Measurements from ENCODE around the gene OBSCN.

Gene OBSCN

DNA sequence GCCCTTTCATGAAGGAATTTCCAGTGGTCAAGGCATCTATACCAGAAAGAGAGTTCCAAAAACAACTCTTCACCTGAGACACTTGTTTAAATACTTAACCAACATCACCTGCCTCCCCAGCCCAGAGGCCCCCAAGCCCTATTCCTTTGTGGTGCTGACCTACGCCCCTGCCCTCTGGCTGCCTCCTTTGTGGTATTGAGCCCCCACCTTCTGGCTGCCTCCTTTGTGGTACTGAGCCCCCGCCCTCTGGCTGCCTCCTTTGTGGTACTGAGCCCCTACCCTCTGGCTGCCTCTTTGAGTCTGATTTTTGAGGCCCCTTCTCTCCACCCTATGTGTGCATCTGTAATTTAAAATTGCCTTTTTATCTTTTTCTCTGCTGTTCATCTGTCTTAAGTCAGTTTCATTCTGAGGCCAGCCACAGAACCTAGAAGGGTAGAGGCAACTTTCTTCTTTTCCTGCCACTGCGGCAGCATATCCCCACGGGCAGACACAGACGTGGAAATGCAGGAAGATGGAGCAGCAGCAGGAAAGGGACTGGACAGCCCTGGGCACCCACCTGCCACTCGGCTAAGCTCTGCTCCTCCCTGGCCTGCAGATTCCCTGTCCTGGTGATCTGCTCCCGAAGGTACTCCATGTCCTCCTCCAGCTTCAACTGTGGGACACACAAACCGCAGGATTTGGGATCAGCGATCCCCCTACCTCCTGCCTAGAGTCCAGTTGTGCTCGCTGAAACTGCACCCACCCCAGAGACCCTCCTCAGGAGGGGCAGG, 205.6 kb downstream of the OBSCN start:
- DNase-seq (ENCODE audit: extremely low read depth, low read depth) = no peak
- TF ChIP-seq, protein P1, sequence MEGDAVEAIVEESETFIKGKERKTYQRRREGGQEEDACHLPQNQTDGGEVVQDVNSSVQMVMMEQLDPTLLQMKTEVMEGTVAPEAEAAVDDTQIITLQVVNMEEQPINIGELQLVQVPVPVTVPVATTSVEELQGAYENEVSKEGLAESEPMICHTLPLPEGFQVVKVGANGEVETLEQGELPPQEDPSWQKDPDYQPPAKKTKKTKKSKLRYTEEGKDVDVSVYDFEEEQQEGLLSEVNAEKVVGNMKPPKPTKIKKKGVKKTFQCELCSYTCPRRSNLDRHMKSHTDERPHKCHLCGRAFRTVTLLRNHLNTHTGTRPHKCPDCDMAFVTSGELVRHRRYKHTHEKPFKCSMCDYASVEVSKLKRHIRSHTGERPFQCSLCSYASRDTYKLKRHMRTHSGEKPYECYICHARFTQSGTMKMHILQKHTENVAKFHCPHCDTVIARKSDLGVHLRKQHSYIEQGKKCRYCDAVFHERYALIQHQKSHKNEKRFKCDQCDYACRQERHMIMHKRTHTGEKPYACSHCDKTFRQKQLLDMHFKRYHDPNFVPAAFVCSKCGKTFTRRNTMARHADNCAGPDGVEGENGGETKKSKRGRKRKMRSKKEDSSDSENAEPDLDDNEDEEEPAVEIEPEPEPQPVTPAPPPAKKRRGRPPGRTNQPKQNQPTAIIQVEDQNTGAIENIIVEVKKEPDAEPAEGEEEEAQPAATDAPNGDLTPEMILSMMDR (IDR thresholded peaks at IDR 0.05; ENCODE audit: low read depth, low read length) = no peak

GRCh38 chr1:228414511-228415211, 206.8 kb downstream of the OBSCN start:
- DNase-seq (ENCODE audit: extremely low read depth, low read depth) = no peak

GRCh38 chr1:228415221-228415620, 207.4 kb downstream of the OBSCN start:
- TF ChIP-seq, protein P1 (IDR thresholded peaks at IDR 0.05; ENCODE audit: low read depth, low read length) = no peak

More at GRCh38 chr1:228414511-228415211, 206.8 kb downstream of the OBSCN start:
- TF ChIP-seq, protein P1 (IDR thresholded peaks at IDR 0.05; ENCODE audit: low read depth, low read length) = no peak

GRCh38 chr1:228415853-228416216, 208.0 kb downstream of the OBSCN start:
- DNase-seq (ENCODE audit: extremely low read depth, low read depth) = no peak
- TF ChIP-seq, protein P1 (IDR thresholded peaks at IDR 0.05; ENCODE audit: low read depth, low read length) = no peak

More at GRCh38 chr1:228415221-228415620, 207.4 kb downstream of the OBSCN start:
- DNase-seq (ENCODE audit: extremely low read depth, low read depth) = no peak

- DNase-seq (ENCODE audit: extremely low read depth, low read depth) = no peak
Observed at GRCh38 chr1:228416217-228416933, 208.5 kb downstream of the OBSCN start, which contains the start of gene TRIM17. TSS of gene TRIM17 (minus strand) at chr1:228416861. CDS start at chr1:228415072, 1,789 bp downstream.

DNA sequence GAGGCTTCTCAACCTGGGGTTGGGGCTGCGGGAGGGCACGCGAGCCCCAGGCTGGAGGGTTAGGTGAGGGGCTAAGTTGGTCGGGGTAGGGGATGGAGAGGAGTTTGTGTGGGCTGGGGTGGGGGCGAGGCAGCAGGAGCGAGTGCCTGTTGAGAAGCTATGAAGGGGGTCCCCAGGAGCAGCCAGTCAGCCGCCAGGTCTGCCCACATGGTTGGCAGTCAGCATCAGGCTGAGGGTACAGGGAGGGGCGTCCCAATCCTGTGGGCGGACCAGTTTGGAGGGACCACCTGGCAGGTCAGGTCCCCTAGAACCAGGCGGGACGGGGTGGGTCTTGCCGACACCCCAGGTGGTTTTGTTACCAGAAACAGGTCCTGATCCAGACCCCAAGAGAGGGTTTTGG, 209.2 kb downstream of the OBSCN start:
- TF ChIP-seq, protein P1 (IDR thresholded peaks at IDR 0.05; ENCODE audit: low read depth, low read length) = no peak
- no peak for DNase-seq (ENCODE audit: extremely low read depth, low read depth)

More at GRCh38 chr1:228416217-228416933, 208.5 kb downstream of the OBSCN start, which contains the start of gene TRIM17:
- TF ChIP-seq, protein P1 (IDR thresholded peaks at IDR 0.05; ENCODE audit: low read depth, low read length) = peak; percentile 26
